K562 (cell line): ENCODE results near the gene SAPCD1. TPM values are rescaled to one million over a fixed set of nuclear protein-coding genes. Genes with fewer than 3 reads are reported as not detected.

Experiments used
- ETV6 ChIP-seq, 3 experiments: fragments of 150-350 bp in 1 of 3; sonication (generic) in 1 of 3; formaldehyde crosslinking in 1 of 3; IDR thresholded peaks; 2 replicates each; pipeline versions ENCODE4 v1.6.1 to v1.8.0; 2014 to 2022; ENCODE audit warnings: borderline replicate concordance in 2 of 3, low read depth in 2 of 3, antibody characterized with exemption in 1 of 3, low read length in 1 of 3, mild to moderate bottlenecking in 1 of 3, missing genetic modification reagents in 1 of 3
- FOXA3 ChIP-seq, 2 experiments: fragments of 450-650 bp in 1 of 2; sonication (generic) in 1 of 2; formaldehyde crosslinking; IDR thresholded peaks in 1 of 2; conservative IDR thresholded peaks in 1 of 2; 2 replicates each; pipeline versions ENCODE4 v1.4.0 to v1.8.0; 2020 to 2022; ENCODE audit warnings: mild to moderate bottlenecking in 2 of 2, missing genetic modification reagents in 1 of 2
- KLF13 ChIP-seq: fragments of 450-650 bp; IDR thresholded peaks from 2 replicates; pipeline ENCODE4 v1.6.1; 2016; ENCODE audit warnings: missing genetic modification characterization, low read depth, mild to moderate bottlenecking, missing compliant biosample characterization, moderate library complexity, borderline replicate concordance
- NCOA4 ChIP-seq: fragments of 450-650 bp; IDR thresholded peaks from 2 replicates; pipeline ENCODE4 v1.6.1; 2018; ENCODE audit warnings: mild to moderate bottlenecking; ENCODE audit not compliant: partially characterized antibody
- NFATC3 ChIP-seq: fragments of 450-650 bp; IDR thresholded peaks from 2 replicates; pipeline ENCODE4 v1.6.1; 2017; ENCODE audit warnings: mild to moderate bottlenecking
- NR4A1 ChIP-seq, 2 experiments: fragments of 250-450 bp in 1 of 2; fragments of 450-650 bp in 1 of 2; sonication (Bioruptor Pico) in 1 of 2; IDR thresholded peaks; 2 replicates each; pipeline versions ENCODE4 v1.4.0 to v1.6.1; 2016 to 2020; ENCODE audit warnings: mild to moderate bottlenecking in 2 of 2, missing compliant biosample characterization in 1 of 2, missing genetic modification characterization in 1 of 2, moderate library complexity in 1 of 2
- PHF8 ChIP-seq: fragments of 200-600 bp; sonication (generic); IDR thresholded peaks from 2 replicates; pipeline ENCODE4 v1.6.1; 2012; ENCODE audit warnings: mixed run types, mild to moderate bottlenecking, inconsistent platforms, low read length, moderate library complexity, borderline replicate concordance
- RNF2 ChIP-seq: sonication (generic); IDR thresholded peaks from 2 replicates; pipeline ENCODE4 v1.6.1; 2016
- SIN3B ChIP-seq: fragments of 450-650 bp; IDR thresholded peaks from 2 replicates; pipeline ENCODE4 v1.6.1; 2017; ENCODE audit warnings: low read depth, mild to moderate bottlenecking, moderate library complexity
- SMAD4 ChIP-seq: fragments of 250-450 bp; sonication (Bioruptor Pico); conservative IDR thresholded peaks from 2 replicates; pipeline ENCODE4 v1.8.0; 2021; ENCODE audit warnings: inconsistent platforms, mild to moderate bottlenecking, moderate library complexity
- polyA plus RNA-seq, 8 experiments: library from polyadenylated mRNA; depleted of rRNA in 4 of 8; stranded (reverse) in 5 of 8; unstranded in 3 of 8; fragments of >200 nt; fragmentation: Nextera tagmentation in 2 of 8; fragmentation: Illumina TruSeq in 1 of 8; extraction: Ambion mirVana in 2 of 8; extraction: Trizol in 1 of 8; gene quantifications; 2 replicates each; pipeline versions ENCODE4 v1.2.1 to v1.2.3, GENCODE V29; 2011 to 2014; ENCODE audit warnings: inconsistent platforms in 1 of 8, missing spikeins in 1 of 8
- total RNA-seq, 7 experiments: library from RNA; depleted of rRNA in 6 of 7; stranded (reverse); fragments of >200 nt in 6 of 7; fragmentation: Illumina TruSeq in 2 of 7; extraction: Trizol in 2 of 7; gene quantifications; 2 replicates each; pipeline versions ENCODE4 v1.2.1 to v1.2.3, GENCODE V29; 2011 to 2021; ENCODE audit warnings: low replicate concordance in 1 of 7
- TF ChIP-seq, protein P1 (sequence below): fragments of 250-450 bp; sonication (Bioruptor Pico); IDR thresholded peaks from 2 replicates; pipeline ENCODE4 v1.9.0; 2021; ENCODE audit warnings: mild to moderate bottlenecking, inconsistent platforms
- TF ChIP-seq, protein P2 (sequence below): fragments of 250-450 bp; sonication (Bioruptor Pico); IDR thresholded peaks from 2 replicates; pipeline ENCODE4 v1.5.0; 2022; ENCODE audit warnings: mild to moderate bottlenecking
- TF ChIP-seq, protein P3 (sequence below): fragments of 250-450 bp; sonication (Bioruptor Pico); IDR thresholded peaks from 2 replicates; pipeline ENCODE4 v1.5.0; 2020; ENCODE audit warnings: mild to moderate bottlenecking
- TF ChIP-seq, protein P4 (sequence below): fragments of 450-650 bp; IDR thresholded peaks from 2 replicates; pipeline ENCODE4 v1.6.1; 2018; ENCODE audit not compliant: partially characterized antibody

Gene SAPCD1
- total and polyA plus RNA-seq, 9 of the 15 experiments (the other 6 are each of a cell fraction or from before 2014, with no cell fraction given), result 2.6 to 30.2 (median 7.4) TPM

DNA sequence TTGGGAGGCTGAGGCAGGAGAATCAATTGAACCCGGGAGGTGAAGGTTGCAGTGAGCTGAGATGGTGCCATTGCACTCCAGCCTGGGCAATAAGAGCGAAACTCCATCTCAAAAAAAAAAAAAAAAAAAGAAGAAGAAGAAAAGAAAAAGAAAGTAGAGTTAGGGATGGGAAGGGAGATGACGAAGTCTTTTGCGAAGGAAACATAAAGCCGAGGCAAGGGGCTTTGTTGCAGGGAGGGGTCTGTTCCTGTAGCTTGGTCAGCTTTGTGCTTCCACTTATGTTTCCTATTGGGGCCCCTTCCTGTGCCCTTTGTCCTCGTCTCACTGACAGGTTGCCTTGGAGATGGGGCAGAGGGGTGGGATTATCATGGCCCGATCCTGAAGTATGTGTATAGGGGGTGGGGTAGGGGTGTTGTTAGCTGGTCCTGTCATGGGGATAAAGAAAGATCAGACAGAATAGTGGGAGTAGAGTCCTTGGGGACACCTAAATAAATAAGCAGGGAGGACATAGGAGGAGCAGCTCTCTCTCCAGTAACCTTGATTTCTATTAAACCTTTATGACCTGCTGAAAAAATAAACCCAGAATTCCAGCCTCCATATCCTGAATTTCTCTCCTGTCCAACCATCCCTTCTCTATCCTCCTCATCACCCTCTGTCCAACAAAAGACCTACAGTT is 25.0 kb upstream of the SAPCD1 start (continued):
- TF ChIP-seq PHF8 (0 out of 2 replicates have a peak, but pooled peaks have one; percentile 2), NCOA4 (peak; percentile 78), ETV6 (IDR thresholded peaks at IDR 0.05; ENCODE audit: borderline replicate concordance in 1 of 2, low read depth in 2 of 2, low read length in 1 of 2) (0 out of 4 replicates have a peak, but pooled peaks of 1 of the 2 experiments have one; percentile 50), ETV6 (CRISPR knock-in tag; IDR thresholded peaks at IDR 0.05; ENCODE audit: borderline replicate concordance) (no peak), RNF2 (no peak), SMAD4 (CRISPR knock-in tag) (no peak), KLF13 (0 out of 2 replicates have a peak, but pooled peaks have one; percentile 14), FOXA3 (CRISPR knock-in tag; conservative IDR thresholded peaks at IDR 0.05 in 1 of 2, IDR thresholded peaks at IDR 0.05 in 1 of 2) (peak in 1 of 2 experiments; percentile 65; a peak in 2 of 4 replicates), SIN3B (no peak), NR4A1 (CRISPR knock-in tag; IDR thresholded peaks at IDR 0.05) (no peak), NR4A1 (tag; IDR thresholded peaks at IDR 0.05) (0 out of 2 replicates have a peak, but pooled peaks have one; percentile 2), NFATC3 (0 out of 2 replicates have a peak, but pooled peaks have one; percentile 83)
- TF ChIP-seq, protein P1, sequence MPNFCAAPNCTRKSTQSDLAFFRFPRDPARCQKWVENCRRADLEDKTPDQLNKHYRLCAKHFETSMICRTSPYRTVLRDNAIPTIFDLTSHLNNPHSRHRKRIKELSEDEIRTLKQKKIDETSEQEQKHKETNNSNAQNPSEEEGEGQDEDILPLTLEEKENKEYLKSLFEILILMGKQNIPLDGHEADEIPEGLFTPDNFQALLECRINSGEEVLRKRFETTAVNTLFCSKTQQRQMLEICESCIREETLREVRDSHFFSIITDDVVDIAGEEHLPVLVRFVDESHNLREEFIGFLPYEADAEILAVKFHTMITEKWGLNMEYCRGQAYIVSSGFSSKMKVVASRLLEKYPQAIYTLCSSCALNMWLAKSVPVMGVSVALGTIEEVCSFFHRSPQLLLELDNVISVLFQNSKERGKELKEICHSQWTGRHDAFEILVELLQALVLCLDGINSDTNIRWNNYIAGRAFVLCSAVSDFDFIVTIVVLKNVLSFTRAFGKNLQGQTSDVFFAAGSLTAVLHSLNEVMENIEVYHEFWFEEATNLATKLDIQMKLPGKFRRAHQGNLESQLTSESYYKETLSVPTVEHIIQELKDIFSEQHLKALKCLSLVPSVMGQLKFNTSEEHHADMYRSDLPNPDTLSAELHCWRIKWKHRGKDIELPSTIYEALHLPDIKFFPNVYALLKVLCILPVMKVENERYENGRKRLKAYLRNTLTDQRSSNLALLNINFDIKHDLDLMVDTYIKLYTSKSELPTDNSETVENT (CRISPR knock-in tag), result no peak
- TF ChIP-seq, protein P2, sequence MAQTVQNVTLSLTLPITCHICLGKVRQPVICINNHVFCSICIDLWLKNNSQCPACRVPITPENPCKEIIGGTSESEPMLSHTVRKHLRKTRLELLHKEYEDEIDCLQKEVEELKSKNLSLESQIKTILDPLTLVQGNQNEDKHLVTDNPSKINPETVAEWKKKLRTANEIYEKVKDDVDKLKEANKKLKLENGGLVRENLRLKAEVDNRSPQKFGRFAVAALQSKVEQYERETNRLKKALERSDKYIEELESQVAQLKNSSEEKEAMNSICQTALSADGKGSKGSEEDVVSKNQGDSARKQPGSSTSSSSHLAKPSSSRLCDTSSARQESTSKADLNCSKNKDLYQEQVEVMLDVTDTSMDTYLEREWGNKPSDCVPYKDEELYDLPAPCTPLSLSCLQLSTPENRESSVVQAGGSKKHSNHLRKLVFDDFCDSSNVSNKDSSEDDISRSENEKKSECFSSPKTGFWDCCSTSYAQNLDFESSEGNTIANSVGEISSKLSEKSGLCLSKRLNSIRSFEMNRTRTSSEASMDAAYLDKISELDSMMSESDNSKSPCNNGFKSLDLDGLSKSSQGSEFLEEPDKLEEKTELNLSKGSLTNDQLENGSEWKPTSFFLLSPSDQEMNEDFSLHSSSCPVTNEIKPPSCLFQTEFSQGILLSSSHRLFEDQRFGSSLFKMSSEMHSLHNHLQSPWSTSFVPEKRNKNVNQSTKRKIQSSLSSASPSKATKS (CRISPR knock-in tag), result peak; percentile 45; the same call in 1 of the 2 replicates
- TF ChIP-seq, protein P3, sequence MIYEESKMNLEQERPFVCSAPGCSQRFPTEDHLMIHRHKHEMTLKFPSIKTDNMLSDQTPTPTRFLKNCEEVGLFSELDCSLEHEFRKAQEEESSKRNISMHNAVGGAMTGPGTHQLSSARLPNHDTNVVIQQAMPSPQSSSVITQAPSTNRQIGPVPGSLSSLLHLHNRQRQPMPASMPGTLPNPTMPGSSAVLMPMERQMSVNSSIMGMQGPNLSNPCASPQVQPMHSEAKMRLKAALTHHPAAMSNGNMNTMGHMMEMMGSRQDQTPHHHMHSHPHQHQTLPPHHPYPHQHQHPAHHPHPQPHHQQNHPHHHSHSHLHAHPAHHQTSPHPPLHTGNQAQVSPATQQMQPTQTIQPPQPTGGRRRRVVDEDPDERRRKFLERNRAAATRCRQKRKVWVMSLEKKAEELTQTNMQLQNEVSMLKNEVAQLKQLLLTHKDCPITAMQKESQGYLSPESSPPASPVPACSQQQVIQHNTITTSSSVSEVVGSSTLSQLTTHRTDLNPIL, result peak; percentile 82; the same call in 1 of the 2 replicates
- TF ChIP-seq, protein P4, sequence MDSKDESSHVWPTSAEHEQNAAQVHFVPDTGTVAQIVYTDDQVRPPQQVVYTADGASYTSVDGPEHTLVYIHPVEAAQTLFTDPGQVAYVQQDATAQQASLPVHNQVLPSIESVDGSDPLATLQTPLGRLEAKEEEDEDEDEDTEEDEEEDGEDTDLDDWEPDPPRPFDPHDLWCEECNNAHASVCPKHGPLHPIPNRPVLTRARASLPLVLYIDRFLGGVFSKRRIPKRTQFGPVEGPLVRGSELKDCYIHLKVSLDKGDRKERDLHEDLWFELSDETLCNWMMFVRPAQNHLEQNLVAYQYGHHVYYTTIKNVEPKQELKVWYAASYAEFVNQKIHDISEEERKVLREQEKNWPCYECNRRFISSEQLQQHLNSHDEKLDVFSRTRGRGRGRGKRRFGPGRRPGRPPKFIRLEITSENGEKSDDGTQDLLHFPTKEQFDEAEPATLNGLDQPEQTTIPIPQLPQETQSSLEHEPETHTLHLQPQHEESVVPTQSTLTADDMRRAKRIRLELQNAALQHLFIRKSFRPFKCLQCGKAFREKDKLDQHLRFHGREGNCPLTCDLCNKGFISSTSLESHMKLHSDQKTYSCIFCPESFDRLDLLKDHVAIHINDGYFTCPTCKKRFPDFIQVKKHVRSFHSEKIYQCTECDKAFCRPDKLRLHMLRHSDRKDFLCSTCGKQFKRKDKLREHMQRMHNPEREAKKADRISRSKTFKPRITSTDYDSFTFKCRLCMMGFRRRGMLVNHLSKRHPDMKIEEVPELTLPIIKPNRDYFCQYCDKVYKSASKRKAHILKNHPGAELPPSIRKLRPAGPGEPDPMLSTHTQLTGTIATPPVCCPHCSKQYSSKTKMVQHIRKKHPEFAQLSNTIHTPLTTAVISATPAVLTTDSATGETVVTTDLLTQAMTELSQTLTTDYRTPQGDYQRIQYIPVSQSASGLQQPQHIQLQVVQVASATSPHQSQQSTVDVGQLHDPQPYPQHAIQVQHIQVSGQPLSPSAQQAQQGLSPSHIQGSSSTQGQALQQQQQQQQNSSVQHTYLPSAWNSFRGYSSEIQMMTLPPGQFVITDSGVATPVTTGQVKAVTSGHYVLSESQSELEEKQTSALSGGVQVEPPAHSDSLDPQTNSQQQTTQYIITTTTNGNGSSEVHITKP, result no peak
